HG03159 (cell line): ENCODE data around the gene C10orf67.
A peak's percentile ranks its signal among the peaks of the same experiment; 100 is the strongest.
"Not testable (repeated sequence)": the region's sequence is repeated elsewhere in the genome, so short reads cannot be mapped to it uniquely, and the experiment has no call there.

ENCODE experiments used
- ATAC-seq: cut with Tn5 transposase; IDR thresholded peaks from one replicate; pipeline ENCODE4 v1.9.1; 2021; ENCODE audit warnings: mild to moderate bottlenecking, moderate library complexity; ENCODE audit not compliant: unreplicated experiment

C10orf67 gene

GRCh38 chr10:23344241-23344841 is at the start of gene C10orf67:
Gene C10orf67 (minus strand): TSS chr10:23344797. CDS start chr10:23344774, 23 bp downstream.
- ATAC-seq, result no peak

GRCh38 chr10:23391821-23392220 is 47.2 kb upstream of the C10orf67 start:
- no peak for ATAC-seq

GRCh38 chr10:23390809-23391208 is 46.2 kb upstream of the C10orf67 start:
- ATAC-seq, result no peak

GRCh38 chr10:23390408-23390807 is 45.8 kb upstream of the C10orf67 start:
- ATAC-seq, result not testable (repeated sequence)

GRCh38 chr10:23387516-23387915 is 42.9 kb upstream of the C10orf67 start:
- not testable (repeated sequence) for ATAC-seq

- no peak for ATAC-seq
These were observed 41.5 kb upstream of the C10orf67 start for GRCh38 chr10:23386052-23386451.

GRCh38 chr10:23384364-23384763 is 39.8 kb upstream of the C10orf67 start:
- ATAC-seq, result no peak

GRCh38 chr10:23383637-23384036 is 39.0 kb upstream of the C10orf67 start:
- no peak for ATAC-seq

- no peak for ATAC-seq
These were observed 36.9 kb upstream of the C10orf67 start for GRCh38 chr10:23381298-23382040.

- ATAC-seq, result no peak
These were observed 35.1 kb upstream of the C10orf67 start for GRCh38 chr10:23379686-23380085.

GRCh38 chr10:23376229-23376655 is 31.6 kb upstream of the C10orf67 start:
- ATAC-seq, result no peak

GRCh38 chr10:23375366-23375765 is 30.8 kb upstream of the C10orf67 start:
- ATAC-seq, result no peak

- ATAC-seq, result no peak
These were observed 28.6 kb upstream of the C10orf67 start for GRCh38 chr10:23373156-23373555.

- ATAC-seq, result no peak
These were observed 26.5 kb upstream of the C10orf67 start for GRCh38 chr10:23371073-23371472.

- ATAC-seq, result no peak
These were observed 25.5 kb upstream of the C10orf67 start for GRCh38 chr10:23370106-23370505.

- ATAC-seq, result peak; percentile 69
These were observed 24.4 kb upstream of the C10orf67 start for GRCh38 chr10:23368816-23369640.

GRCh38 chr10:23367896-23368595 is 23.4 kb upstream of the C10orf67 start:
- no peak for ATAC-seq

- peak; percentile 39 for ATAC-seq
These were observed 20.9 kb upstream of the C10orf67 start for GRCh38 chr10:23365417-23366030.

- no peak for ATAC-seq
These were observed 19.8 kb upstream of the C10orf67 start for GRCh38 chr10:23364378-23364777.

GRCh38 chr10:23363793-23364135 is 19.2 kb upstream of the C10orf67 start:
- ATAC-seq, result no peak
